ENCODE measurements around the gene XDH.

Gene XDH

GRCh38 chr2:31379747-31380146 lies 34.8 kb downstream of the XDH start:
- TF ChIP-seq, protein P1, sequence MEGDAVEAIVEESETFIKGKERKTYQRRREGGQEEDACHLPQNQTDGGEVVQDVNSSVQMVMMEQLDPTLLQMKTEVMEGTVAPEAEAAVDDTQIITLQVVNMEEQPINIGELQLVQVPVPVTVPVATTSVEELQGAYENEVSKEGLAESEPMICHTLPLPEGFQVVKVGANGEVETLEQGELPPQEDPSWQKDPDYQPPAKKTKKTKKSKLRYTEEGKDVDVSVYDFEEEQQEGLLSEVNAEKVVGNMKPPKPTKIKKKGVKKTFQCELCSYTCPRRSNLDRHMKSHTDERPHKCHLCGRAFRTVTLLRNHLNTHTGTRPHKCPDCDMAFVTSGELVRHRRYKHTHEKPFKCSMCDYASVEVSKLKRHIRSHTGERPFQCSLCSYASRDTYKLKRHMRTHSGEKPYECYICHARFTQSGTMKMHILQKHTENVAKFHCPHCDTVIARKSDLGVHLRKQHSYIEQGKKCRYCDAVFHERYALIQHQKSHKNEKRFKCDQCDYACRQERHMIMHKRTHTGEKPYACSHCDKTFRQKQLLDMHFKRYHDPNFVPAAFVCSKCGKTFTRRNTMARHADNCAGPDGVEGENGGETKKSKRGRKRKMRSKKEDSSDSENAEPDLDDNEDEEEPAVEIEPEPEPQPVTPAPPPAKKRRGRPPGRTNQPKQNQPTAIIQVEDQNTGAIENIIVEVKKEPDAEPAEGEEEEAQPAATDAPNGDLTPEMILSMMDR (IDR thresholded peaks at IDR 0.05; ENCODE audit: low read depth, low read length, poor library complexity, severe bottlenecking): no peak
- no peak for TF ChIP-seq EZH2phosphoT487 (IDR thresholded peaks at IDR 0.05; ENCODE audit: borderline replicate concordance, low read length)
- no peaks in the 10 kb centered on the region for H3K9me2 ChIP-seq (replicated peaks; ENCODE audit: control insufficient read depth, low read length)
- no peaks in the 10 kb centered on the region for H3K4me1 ChIP-seq (ENCODE audit: control insufficient read depth, low read length)
- H3K4me2 ChIP-seq (ENCODE audit: low read length): no peak overlapping the region
- H3K27me3 ChIP-seq (ENCODE audit: control insufficient read depth, low read length): no peaks in the 10 kb centered on the region; the same call in 1 of the 2 replicates
- H3K79me2 ChIP-seq (ENCODE audit: control insufficient read depth, low read length): no peaks in the 10 kb centered on the region
- no peaks in the 10 kb centered on the region for H4K20me1 ChIP-seq (ENCODE audit: control insufficient read depth, insufficient read depth, low read depth, low read length)
- H3K4me3 ChIP-seq (ENCODE audit: low read length): no peak overlapping the region
- no peak overlapping the region for H3K27ac ChIP-seq (ENCODE audit: low read depth, low read length)
- H3K36me3 ChIP-seq (ENCODE audit: control insufficient read depth, low read length): no peaks in the 10 kb centered on the region
- no peaks in the 10 kb centered on the region for H3F3A ChIP-seq (ENCODE audit: control insufficient read depth, insufficient read depth)
- H3K9me3 ChIP-seq (ENCODE audit: control insufficient read depth, insufficient read depth, low read length): no peaks in the 10 kb centered on the region

- Histone ChIP-seq H3K9me3 (ENCODE audit: control insufficient read depth, insufficient read depth, low read length) (no peaks in the 10 kb centered on the region), H3K9me2 (replicated peaks; ENCODE audit: control insufficient read depth, low read length) (no peaks in the 10 kb centered on the region), H4K20me1 (ENCODE audit: control insufficient read depth, insufficient read depth, low read depth, low read length) (no peaks in the 10 kb centered on the region), H3F3A (ENCODE audit: control insufficient read depth, insufficient read depth) (no peaks in the 10 kb centered on the region), H3K36me3 (ENCODE audit: control insufficient read depth, low read length) (no peaks in the 10 kb centered on the region), H3K4me2 (ENCODE audit: low read length) (no peak overlapping the region), H3K4me3 (ENCODE audit: low read length) (no peak overlapping the region), H3K27ac (ENCODE audit: low read depth, low read length) (no peak overlapping the region), H3K27me3 (ENCODE audit: control insufficient read depth, low read length) (no peaks in the 10 kb centered on the region; the same call in 1 of the 2 replicates), H3K79me2 (ENCODE audit: control insufficient read depth, low read length) (no peaks in the 10 kb centered on the region), H3K4me1 (ENCODE audit: control insufficient read depth, low read length) (no peaks in the 10 kb centered on the region)
- TF ChIP-seq, protein P1 (IDR thresholded peaks at IDR 0.05; ENCODE audit: low read depth, low read length, poor library complexity, severe bottlenecking): no peak
- TF ChIP-seq EZH2phosphoT487 (IDR thresholded peaks at IDR 0.05; ENCODE audit: borderline replicate concordance, low read length): no peak
These were observed 35.6 kb downstream of the XDH start for GRCh38 chr2:31378791-31379501.

- no peaks in the 10 kb centered on the region for H4K20me1 ChIP-seq (ENCODE audit: control insufficient read depth, insufficient read depth, low read depth, low read length)
- no peaks in the 10 kb centered on the region for H3K79me2 ChIP-seq (ENCODE audit: control insufficient read depth, low read length)
- H3F3A ChIP-seq (ENCODE audit: control insufficient read depth, insufficient read depth): no peaks in the 10 kb centered on the region
- no peak overlapping the region for H3K4me2 ChIP-seq (ENCODE audit: low read length)
- no peaks in the 10 kb centered on the region for H3K36me3 ChIP-seq (ENCODE audit: control insufficient read depth, low read length)
- H3K27ac ChIP-seq (ENCODE audit: low read depth, low read length): no peak overlapping the region
- H3K27me3 ChIP-seq (ENCODE audit: control insufficient read depth, low read length): no peaks in the 10 kb centered on the region; the same call in 1 of the 2 replicates
- no peaks in the 10 kb centered on the region for H3K9me2 ChIP-seq (replicated peaks; ENCODE audit: control insufficient read depth, low read length)
- no peaks in the 10 kb centered on the region for H3K4me1 ChIP-seq (ENCODE audit: control insufficient read depth, low read length)
- TF ChIP-seq, protein P1 (IDR thresholded peaks at IDR 0.05; ENCODE audit: low read depth, low read length, poor library complexity, severe bottlenecking): no peak
- TF ChIP-seq EZH2phosphoT487 (IDR thresholded peaks at IDR 0.05; ENCODE audit: borderline replicate concordance, low read length): no peak
- H3K9me3 ChIP-seq (ENCODE audit: control insufficient read depth, insufficient read depth, low read length): no peaks in the 10 kb centered on the region
- H3K4me3 ChIP-seq (ENCODE audit: low read length): no peak overlapping the region
These were observed 36.2 kb downstream of the XDH start for GRCh38 chr2:31378389-31378788.

Data from DOHH2 (cell line).